ENCODE results near the gene LACTB.
"Not testable (repeated sequence)": the region's sequence is repeated elsewhere in the genome, so short reads cannot be mapped to it uniquely, and the experiment has no call there.

Gene LACTB

DNA sequence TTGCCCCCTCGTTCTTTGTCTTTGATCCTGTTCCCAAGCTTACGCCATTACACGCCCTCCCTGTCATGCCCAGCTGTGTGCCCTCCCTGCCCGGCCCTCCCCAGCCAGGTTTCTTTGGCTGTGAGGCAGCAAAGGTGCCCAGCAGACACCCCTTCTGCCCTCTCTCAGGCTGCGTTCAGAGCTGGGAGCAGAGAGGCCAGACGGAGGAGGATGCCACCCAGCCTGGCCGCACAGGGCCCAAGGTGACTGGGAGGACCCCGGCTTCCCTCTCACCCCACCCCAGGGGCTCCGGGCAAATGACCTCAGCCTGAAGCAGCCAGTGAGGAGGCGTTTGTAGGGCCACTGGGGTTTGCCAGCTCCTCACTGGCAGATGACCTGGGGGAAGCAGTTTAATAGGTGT, 30.8 kb upstream of the LACTB start:
- Histone ChIP-seq H3K27me3 (ENCODE audit: control insufficient read depth in 1 of 2, insufficient read depth in 2 of 2, low read length in 2 of 2) (no peaks in the 10 kb centered on the region), H3K9ac (ENCODE audit: low read length) (no peak overlapping the region), H3K27ac (ENCODE audit: low read depth, low read length) (no peak overlapping the region), H3K4me1 (ENCODE audit: insufficient read depth, low read length) (peaks cover 23% of the 10 kb centered on the region), H3K36me3 (ENCODE audit: insufficient read depth, low read length) (no peaks in the 10 kb centered on the region), H3K9me3 (ENCODE audit: low read length) (no peaks in the 10 kb centered on the region), H3K4me3 (ENCODE audit: low read depth in 1 of 2, low read length in 2 of 2) (no peak overlapping the region)

DNA sequence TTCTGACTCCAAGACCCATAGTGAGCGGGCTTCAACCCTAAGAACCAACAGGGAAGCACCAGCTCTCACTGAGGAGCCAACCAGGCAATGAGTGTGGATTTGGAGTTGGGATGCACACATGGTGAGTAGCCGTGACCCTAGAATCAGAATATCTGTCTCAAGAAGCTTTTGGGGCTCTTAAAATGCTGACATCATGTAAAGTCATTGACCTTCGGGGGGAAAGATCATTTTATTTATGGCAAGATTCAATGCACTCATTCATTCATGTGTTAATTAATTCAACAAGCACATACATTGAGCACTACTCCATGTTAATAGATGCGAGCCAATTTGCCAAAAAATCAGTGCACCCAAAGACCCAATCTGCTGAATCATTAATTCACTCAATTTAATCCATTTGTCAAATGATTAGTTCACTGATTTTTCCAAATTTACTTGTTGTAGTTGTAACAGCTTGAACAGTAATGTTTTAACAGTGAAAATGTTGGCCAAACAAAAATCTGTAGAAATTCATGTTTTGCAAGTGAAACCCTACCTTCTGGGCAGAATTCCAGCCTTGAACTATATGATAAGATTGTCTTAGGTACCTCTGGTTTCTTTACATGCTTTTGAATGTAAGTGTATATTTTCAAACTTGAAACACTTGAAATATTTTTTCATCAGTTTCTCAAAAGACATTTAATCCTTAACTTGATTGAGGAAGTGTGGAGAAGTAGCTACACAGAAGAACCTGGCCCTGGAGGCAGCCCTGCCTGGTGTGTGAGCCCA, 29.8 kb upstream of the LACTB start:
- Histone ChIP-seq H3K4me1 (ENCODE audit: insufficient read depth, low read length) (peaks cover 23% of the 10 kb centered on the region), H3K9ac (ENCODE audit: low read length) (no peak overlapping the region), H3K27ac (ENCODE audit: low read depth, low read length) (no peak overlapping the region), H3K36me3 (ENCODE audit: insufficient read depth, low read length) (no peaks in the 10 kb centered on the region), H3K27me3 (ENCODE audit: control insufficient read depth in 1 of 2, insufficient read depth in 2 of 2, low read length in 2 of 2) (no peaks in the 10 kb centered on the region), H3K4me3 (ENCODE audit: low read depth in 1 of 2, low read length in 2 of 2) (no peak overlapping the region), H3K9me3 (ENCODE audit: low read length) (no peaks in the 10 kb centered on the region)

DNA sequence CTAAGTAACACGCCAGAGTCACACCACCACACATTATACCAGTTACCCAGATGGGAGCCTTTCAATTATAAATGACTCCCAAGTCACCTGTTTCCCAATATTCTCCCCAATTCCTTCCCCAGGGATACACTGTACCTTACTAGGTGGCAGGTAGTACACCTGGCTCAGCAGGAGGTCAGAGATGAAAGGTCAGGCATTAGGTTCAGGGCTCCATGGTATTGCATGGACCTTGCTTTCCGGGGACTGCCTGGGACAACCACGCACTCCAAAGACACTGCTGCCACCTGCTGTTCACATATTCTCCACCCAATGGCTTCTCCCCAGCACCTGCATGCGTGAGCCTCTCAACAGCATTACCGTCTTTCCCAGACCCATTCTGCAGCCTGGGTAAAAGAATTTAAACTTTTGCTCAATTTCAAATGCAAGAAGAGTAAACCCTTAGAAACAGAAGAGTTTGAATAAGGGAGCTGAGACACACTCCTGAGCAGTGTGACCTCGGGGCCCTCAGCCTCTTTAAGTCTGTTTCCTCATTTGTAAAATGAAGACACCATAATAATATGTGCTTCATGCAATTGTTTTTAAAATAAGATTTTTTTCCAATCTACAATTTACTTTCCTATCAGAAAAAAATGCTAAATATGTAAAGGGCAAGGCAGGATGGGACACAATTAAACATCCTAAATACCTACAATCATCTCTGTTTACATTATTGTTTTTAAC, 28.0 kb upstream of the LACTB start:
- Histone ChIP-seq H3K4me3 (ENCODE audit: low read depth in 1 of 2, low read length in 2 of 2) (no peak overlapping the region), H3K36me3 (ENCODE audit: insufficient read depth, low read length) (no peaks in the 10 kb centered on the region), H3K9me3 (ENCODE audit: low read length) (no peaks in the 10 kb centered on the region), H3K27me3 (ENCODE audit: control insufficient read depth in 1 of 2, insufficient read depth in 2 of 2, low read length in 2 of 2) (no peaks in the 10 kb centered on the region), H3K27ac (ENCODE audit: low read depth, low read length) (peak overlapping the region; percentile 45), H3K4me1 (ENCODE audit: insufficient read depth, low read length) (peaks cover 17% of the 10 kb centered on the region), H3K9ac (ENCODE audit: low read length) (no peak overlapping the region)

DNA sequence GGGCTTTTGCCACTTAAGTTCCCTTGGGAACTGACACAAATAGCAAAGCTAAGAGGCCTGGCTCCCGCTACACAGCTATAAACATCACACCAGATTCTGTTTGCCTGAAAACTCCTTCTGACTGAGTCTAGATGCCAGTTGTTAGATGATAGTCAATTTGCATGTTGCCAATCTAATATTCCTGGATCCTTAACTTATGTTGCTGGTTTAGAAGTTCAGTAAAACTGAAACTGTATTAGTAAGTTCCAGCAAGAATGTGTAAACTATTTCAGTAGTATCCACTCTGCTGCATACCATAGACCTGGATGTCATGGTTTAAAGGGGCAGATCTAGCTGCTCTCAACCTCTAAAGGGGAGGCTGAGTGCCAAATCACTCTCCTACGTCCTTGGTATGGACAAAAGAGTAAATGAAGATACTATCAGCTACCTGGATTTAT, 27.1 kb upstream of the LACTB start:
- no peak overlapping the region for H3K27ac ChIP-seq (ENCODE audit: low read depth, low read length)
- H3K9me3 ChIP-seq (ENCODE audit: low read length): no peaks in the 10 kb centered on the region
- H3K4me1 ChIP-seq (ENCODE audit: insufficient read depth, low read length): peaks cover 8% of the 10 kb centered on the region
- no peaks in the 10 kb centered on the region for H3K36me3 ChIP-seq (ENCODE audit: insufficient read depth, low read length)
- H3K27me3 ChIP-seq (ENCODE audit: control insufficient read depth in 1 of 2, insufficient read depth in 2 of 2, low read length in 2 of 2): no peaks in the 10 kb centered on the region
- no peak overlapping the region for H3K4me3 ChIP-seq (ENCODE audit: low read depth in 1 of 2, low read length in 2 of 2)
- no peak overlapping the region for H3K9ac ChIP-seq (ENCODE audit: low read length)

DNA sequence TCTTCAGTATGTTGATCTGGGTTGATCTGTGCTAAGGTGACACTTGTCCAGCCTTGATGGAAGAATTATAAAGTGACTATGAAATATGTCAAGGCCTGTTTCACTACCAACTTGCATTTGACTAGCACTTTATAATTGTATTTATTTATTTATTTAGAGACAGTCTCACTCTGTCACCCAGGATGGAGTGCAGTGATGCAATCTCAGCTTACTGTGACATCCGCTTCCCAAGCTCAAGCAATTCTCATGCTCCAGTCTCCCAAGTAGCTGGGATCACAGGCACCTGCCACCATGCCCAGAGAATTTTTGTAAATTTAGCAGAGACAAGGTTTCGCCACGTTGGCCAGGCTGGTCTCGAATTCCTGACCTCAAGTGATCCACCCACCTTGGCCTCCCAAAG, 25.5 kb upstream of the LACTB start:
- no peaks in the 10 kb centered on the region for H3K27me3 ChIP-seq (ENCODE audit: control insufficient read depth in 1 of 2, insufficient read depth in 2 of 2, low read length in 2 of 2)
- no peak overlapping the region for H3K27ac ChIP-seq (ENCODE audit: low read depth, low read length)
- H3K9ac ChIP-seq (ENCODE audit: low read length): no peak overlapping the region
- no peak overlapping the region for H3K4me3 ChIP-seq (ENCODE audit: low read depth in 1 of 2, low read length in 2 of 2)
- H3K4me1 ChIP-seq (ENCODE audit: insufficient read depth, low read length): peaks cover 6% of the 10 kb centered on the region
- H3K36me3 ChIP-seq (ENCODE audit: insufficient read depth, low read length): no peaks in the 10 kb centered on the region
- H3K9me3 ChIP-seq (ENCODE audit: low read length): no peaks in the 10 kb centered on the region

DNA sequence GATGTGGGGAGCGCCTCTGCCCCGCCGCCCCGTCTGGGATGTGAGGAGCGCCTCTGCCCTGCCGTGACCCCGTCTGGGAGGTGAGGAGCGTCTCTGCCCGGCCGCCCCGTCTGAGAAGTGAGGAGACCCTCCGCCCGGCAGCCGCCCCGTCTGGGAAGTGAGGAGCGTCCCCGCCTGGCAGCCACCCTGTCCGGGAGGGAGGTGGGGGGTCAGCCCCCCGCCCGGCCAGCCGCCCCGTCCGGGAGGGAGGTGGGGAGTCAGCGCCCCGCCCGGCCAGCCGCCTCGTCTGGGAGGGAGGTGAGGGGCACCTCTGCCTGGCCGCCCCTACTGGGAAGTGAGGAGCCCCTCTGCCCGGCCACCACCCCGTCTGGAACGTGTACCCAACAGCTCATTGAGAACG, 22.8 kb upstream of the LACTB start:
- not testable (repeated sequence) for H3K27ac ChIP-seq (ENCODE audit: low read depth, low read length); H3K36me3 ChIP-seq (ENCODE audit: insufficient read depth, low read length); H3K4me1 ChIP-seq (ENCODE audit: insufficient read depth, low read length); H3K4me3 ChIP-seq (ENCODE audit: low read depth in 1 of 2, low read length in 2 of 2); H3K9ac ChIP-seq (ENCODE audit: low read length); H3K9me3 ChIP-seq (ENCODE audit: low read length); H3K27me3 ChIP-seq (ENCODE audit: control insufficient read depth in 1 of 2, insufficient read depth in 2 of 2, low read length in 2 of 2)

DNA sequence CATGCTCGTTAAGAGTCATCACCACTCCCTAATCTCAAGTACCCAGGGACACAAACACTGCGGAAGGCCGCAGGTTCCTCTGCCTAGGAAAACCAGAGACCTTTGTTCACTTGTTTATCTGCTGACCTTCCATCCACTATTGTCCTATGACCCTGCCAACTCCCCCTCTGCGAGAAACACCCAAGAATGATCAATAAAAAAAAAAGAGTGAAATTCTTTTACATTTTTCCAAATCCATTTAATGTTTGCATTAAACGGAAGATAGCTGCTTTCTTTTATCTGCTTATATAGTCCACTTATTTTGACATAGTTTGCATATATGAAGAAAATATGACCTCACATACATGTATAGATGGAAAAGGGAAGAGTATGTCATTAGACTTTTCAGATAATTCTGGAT, 22.1 kb upstream of the LACTB start:
- not testable (repeated sequence) for H3K9me3 ChIP-seq (ENCODE audit: low read length); H3K27me3 ChIP-seq (ENCODE audit: control insufficient read depth in 1 of 2, insufficient read depth in 2 of 2, low read length in 2 of 2); H3K9ac ChIP-seq (ENCODE audit: low read length); H3K27ac ChIP-seq (ENCODE audit: low read depth, low read length); H3K4me1 ChIP-seq (ENCODE audit: insufficient read depth, low read length); H3K4me3 ChIP-seq (ENCODE audit: low read depth in 1 of 2, low read length in 2 of 2); H3K36me3 ChIP-seq (ENCODE audit: insufficient read depth, low read length)

DNA sequence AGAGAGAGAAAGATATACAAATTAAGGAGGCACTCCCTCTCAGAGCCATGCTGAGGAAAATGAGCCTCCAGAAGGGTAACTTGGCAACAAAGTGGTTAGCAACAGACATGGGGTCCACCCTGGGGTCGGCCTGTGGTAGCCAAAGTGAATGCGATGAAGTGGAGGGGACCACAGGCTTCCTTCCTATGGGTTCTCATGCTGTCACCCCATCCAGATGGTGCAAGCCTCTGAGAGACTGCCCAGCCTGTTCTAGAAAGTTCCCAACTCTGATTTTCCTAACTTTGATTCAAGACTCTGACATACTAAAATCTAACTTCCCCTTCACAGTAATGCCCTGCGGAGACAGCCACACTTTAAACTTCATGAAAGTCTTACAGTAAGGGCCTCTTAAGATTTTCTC, 18.2 kb upstream of the LACTB start:
- Histone ChIP-seq H3K4me1 (ENCODE audit: insufficient read depth, low read length) (no peaks in the 10 kb centered on the region), H3K9me3 (ENCODE audit: low read length) (no peaks in the 10 kb centered on the region), H3K27ac (ENCODE audit: low read depth, low read length) (no peak overlapping the region), H3K27me3 (ENCODE audit: control insufficient read depth in 1 of 2, insufficient read depth in 2 of 2, low read length in 2 of 2) (no peaks in the 10 kb centered on the region), H3K9ac (ENCODE audit: low read length) (no peak overlapping the region), H3K4me3 (ENCODE audit: low read depth in 1 of 2, low read length in 2 of 2) (no peak overlapping the region), H3K36me3 (ENCODE audit: insufficient read depth, low read length) (no peaks in the 10 kb centered on the region)

DNA sequence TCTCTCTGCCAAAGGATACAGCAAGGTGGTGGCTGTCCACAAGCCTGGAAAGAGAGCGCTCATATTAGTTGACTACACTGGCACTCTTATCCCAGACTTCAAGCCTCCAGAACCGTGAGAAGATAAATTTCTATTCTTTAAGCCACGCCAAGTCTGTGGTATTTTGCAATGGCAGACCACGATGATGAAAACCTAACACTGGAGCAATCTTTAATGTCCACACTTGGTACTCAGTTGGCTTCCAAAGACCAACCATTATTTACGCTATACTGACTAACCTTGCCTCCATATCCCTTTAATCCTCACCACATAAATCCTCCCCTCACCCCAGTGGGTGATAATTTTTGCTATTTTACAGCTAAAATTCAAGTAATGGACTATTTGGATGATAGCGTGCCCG, 16.9 kb upstream of the LACTB start:
- Histone ChIP-seq H3K9ac (ENCODE audit: low read length) (no peak overlapping the region), H3K9me3 (ENCODE audit: low read length) (no peaks in the 10 kb centered on the region), H3K4me3 (ENCODE audit: low read depth in 1 of 2, low read length in 2 of 2) (no peak overlapping the region), H3K4me1 (ENCODE audit: insufficient read depth, low read length) (no peaks in the 10 kb centered on the region), H3K27ac (ENCODE audit: low read depth, low read length) (no peak overlapping the region), H3K27me3 (ENCODE audit: control insufficient read depth in 1 of 2, insufficient read depth in 2 of 2, low read length in 2 of 2) (no peaks in the 10 kb centered on the region), H3K36me3 (ENCODE audit: insufficient read depth, low read length) (no peaks in the 10 kb centered on the region)

DNA sequence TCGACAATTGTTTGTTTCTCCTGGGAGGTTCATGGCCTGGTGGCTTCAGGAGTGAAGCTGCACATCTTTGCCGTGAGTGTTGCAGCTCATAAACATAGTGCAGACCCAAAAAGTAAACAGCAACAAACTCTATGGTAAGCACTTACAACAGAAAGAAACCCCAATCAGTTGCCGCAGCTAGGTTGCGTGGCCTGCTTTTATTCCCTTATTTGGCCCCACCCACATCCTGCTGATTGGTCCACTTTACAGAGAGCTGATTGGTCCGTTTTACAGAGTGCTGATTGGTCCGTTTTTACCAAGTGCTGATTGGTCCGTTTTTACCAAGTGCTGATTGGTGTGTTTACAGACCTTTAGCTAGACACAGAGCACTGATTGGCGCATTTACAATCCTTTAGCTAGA, 16.3 kb upstream of the LACTB start:
- not testable (repeated sequence) for H3K27me3 ChIP-seq (ENCODE audit: control insufficient read depth in 1 of 2, insufficient read depth in 2 of 2, low read length in 2 of 2); H3K4me1 ChIP-seq (ENCODE audit: insufficient read depth, low read length); H3K4me3 ChIP-seq (ENCODE audit: low read depth in 1 of 2, low read length in 2 of 2); H3K36me3 ChIP-seq (ENCODE audit: insufficient read depth, low read length); H3K9me3 ChIP-seq (ENCODE audit: low read length); H3K27ac ChIP-seq (ENCODE audit: low read depth, low read length); H3K9ac ChIP-seq (ENCODE audit: low read length)

DNA sequence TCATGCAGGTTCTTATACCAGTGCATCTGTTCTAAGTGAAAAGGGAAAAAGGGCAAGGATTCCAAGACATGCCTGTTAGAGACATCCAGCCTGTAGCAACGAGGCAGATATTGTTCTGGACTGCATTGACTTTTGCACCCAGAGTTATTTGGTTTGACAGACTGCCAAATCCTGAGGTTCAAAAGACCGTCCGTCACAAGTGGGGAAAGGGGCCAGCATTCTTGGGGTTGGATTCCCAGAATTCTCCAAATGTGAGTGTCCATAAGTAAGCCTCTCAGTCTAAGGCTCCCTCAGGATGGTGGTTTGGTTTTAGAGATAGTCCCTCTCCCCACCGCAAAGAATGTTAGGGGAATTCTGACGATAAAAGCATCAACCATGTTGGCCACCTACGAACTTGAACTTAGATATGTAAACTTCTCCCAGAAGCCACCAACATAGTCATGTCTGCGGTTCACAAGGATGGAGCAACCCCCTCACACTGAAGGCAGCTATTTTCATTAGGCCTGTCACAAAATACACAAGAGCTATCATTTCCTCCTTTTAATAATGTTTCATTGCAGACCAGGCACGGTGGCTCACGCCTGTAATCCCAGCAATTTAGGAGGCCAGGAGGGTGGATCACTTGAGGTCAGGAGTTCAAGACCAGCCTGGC, 13.6 kb upstream of the LACTB start:
- H3K27me3 ChIP-seq (ENCODE audit: control insufficient read depth in 1 of 2, insufficient read depth in 2 of 2, low read length in 2 of 2): no peaks in the 10 kb centered on the region
- H3K4me3 ChIP-seq (ENCODE audit: low read depth in 1 of 2, low read length in 2 of 2): no peak overlapping the region
- H3K4me1 ChIP-seq (ENCODE audit: insufficient read depth, low read length): no peaks in the 10 kb centered on the region
- no peaks in the 10 kb centered on the region for H3K9me3 ChIP-seq (ENCODE audit: low read length)
- H3K36me3 ChIP-seq (ENCODE audit: insufficient read depth, low read length): no peaks in the 10 kb centered on the region
- no peak overlapping the region for H3K9ac ChIP-seq (ENCODE audit: low read length)
- H3K27ac ChIP-seq (ENCODE audit: low read depth, low read length): no peak overlapping the region
